Muscle of leg (tissue), 16 donors: ENCODE measurements around the gene ATP8B1. TPM values are rescaled to one million over a fixed set of nuclear protein-coding genes. Genes with fewer than 3 reads are reported as not detected.
"Not testable (repeated sequence)": the region's sequence is repeated elsewhere in the genome, so short reads cannot be mapped to it uniquely, and the experiment has no call there.

Experiments used
- DNase-seq: peaks from one replicate; pipeline ENCODE4 v3.0.0; 2013
- H3K27ac ChIP-seq: one replicate; pipeline ENCODE4 v1.5.1; 2013; ENCODE audit warnings: mild to moderate bottlenecking, low read length, control low read depth
- H3K27me3 ChIP-seq: one replicate; pipeline ENCODE4 v1.6.1; 2013; ENCODE audit warnings: low read length; ENCODE audit not compliant: control insufficient read depth, insufficient read depth
- H3K36me3 ChIP-seq: one replicate; pipeline ENCODE4 v1.6.1; 2013; ENCODE audit warnings: low read length; ENCODE audit not compliant: control insufficient read depth, insufficient read depth
- H3K4me1 ChIP-seq: one replicate; pipeline ENCODE4 v1.6.1; 2013; ENCODE audit warnings: low read length; ENCODE audit not compliant: control insufficient read depth, insufficient read depth
- H3K4me3 ChIP-seq: one replicate; pipeline ENCODE4 v1.5.1; 2013; ENCODE audit warnings: low read length, control low read depth
- H3K9me3 ChIP-seq: replicated peaks from 2 replicates; pipeline ENCODE4 v1.6.1; 2013; ENCODE audit warnings: low read depth, low read length; ENCODE audit not compliant: control insufficient read depth
- WGBS: methylation state at CpG from one replicate; pipeline ENCODE4 v1.1.5; 2013; ENCODE audit warnings: missing lambda C conversion rate; ENCODE audit not compliant: insufficient coverage; 5-methylcytosine and 5-hydroxymethylcytosine counted together
- long read RNA-seq, 11 donors: transcript quantifications; one replicate each; lab custom pipeline, GENCODE V29; 2026
- polyA plus RNA-seq, 8 donors: library from polyadenylated mRNA; unstranded; fragments of 120-200 nt; gene quantifications; one replicate each; pipeline versions ENCODE4 v1.2.1 to v1.2.3, GENCODE V29; 2013; ENCODE audit warnings: inconsistent platforms in 1 of 8, low replicate concordance in 1 of 8; ENCODE audit not compliant: insufficient read length in 8 of 8, insufficient read depth in 1 of 8
- total RNA-seq: library from RNA; stranded (reverse); fragments of 120-200 nt; gene quantifications from one replicate; pipeline ENCODE4 v1.2.4, GENCODE V29; 2013

The ATP8B1 gene
- total RNA-seq: 5.2 TPM
- 1 to 10 TPM; 2.8 to 5.7 (median 4.2) TPM for polyA plus RNA-seq
- long read RNA-seq, donor 1: 0 reads
- long read RNA-seq, donor 2: 0 reads
- long read RNA-seq, donor 3: 0 reads
- long read RNA-seq, donor 4: 0 reads
- long read RNA-seq, donor 5: 0 reads
- long read RNA-seq, donor 6: 0 reads
- long read RNA-seq, donor 7: 0 reads
- long read RNA-seq, donor 8: 0 reads
- long read RNA-seq, donor 9: 0 reads
- long read RNA-seq, donor 10: 0 reads
- long read RNA-seq, donor 11: 0 reads

GRCh38 chr18:57803103-57803969 lies at the start of gene ATP8B1:
TSS of gene ATP8B1 (minus strand) at chr18:57803315. CDS start at chr18:57731807, 71,508 bp downstream.
- H3K36me3 ChIP-seq: no peaks in the 10 kb centered on the region
- DNase-seq: peak; percentile 70
- peak within 1 kb of the TSS; percentile 56 for H3K4me3 ChIP-seq
- peak within 1 kb of the TSS; percentile 51 for H3K27ac ChIP-seq
- 1% methylated on average over 77 of the region's 77 CpGs for WGBS
- H3K9me3 ChIP-seq: no peaks in the 10 kb centered on the region
- H3K4me1 ChIP-seq: peaks cover 19% of the 10 kb centered on the region
- peaks cover 41% of the 10 kb centered on the region for H3K27me3 ChIP-seq

- no peaks in the 10 kb centered on the region for H3K4me1 ChIP-seq
- no peaks in the 10 kb centered on the region for H3K36me3 ChIP-seq
- no peak overlapping the region for H3K27ac ChIP-seq
- no peaks in the 10 kb centered on the region for H3K9me3 ChIP-seq
- no peak for DNase-seq
- WGBS: 98% methylated on average over 3 of the region's 3 CpGs
- H3K27me3 ChIP-seq: no peaks in the 10 kb centered on the region
- no peak overlapping the region for H3K4me3 ChIP-seq
These were observed 46.9 kb upstream of the ATP8B1 start for GRCh38 chr18:57850063-57850462.

DNA sequence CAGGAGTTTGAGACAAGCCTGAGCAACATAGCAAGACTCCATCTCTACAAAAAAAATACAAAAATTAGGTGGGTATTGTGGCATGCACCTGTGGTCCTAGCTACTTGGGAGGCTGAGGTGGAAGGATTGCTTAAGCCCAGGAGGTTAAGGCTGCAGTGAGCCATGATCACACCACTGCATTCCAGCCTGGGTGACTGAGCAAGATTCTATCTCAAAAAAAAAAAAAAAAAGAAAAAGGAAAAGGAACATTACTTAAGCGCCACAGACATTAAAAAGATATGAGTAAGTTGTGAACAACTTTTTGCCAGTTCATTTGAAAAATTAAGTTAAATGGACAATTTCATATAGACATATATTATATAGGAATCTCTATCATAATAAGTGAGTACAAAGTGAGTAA lies 45.3 kb upstream of the ATP8B1 start:
- no CpG with 5 or more reads among the region's 1 CpG for WGBS
- H3K4me1 ChIP-seq, H3K27me3 ChIP-seq, H3K4me3 ChIP-seq, H3K27ac ChIP-seq, DNase-seq, H3K36me3 ChIP-seq, H3K9me3 ChIP-seq: not testable (repeated sequence)

GRCh38 chr18:57847431-57847830 lies 44.3 kb upstream of the ATP8B1 start:
- H3K4me3 ChIP-seq, H3K36me3 ChIP-seq, H3K4me1 ChIP-seq, H3K27ac ChIP-seq, DNase-seq, H3K9me3 ChIP-seq, H3K27me3 ChIP-seq: not testable (repeated sequence)
- WGBS: no CpG with 5 or more reads among the region's 2 CpGs

DNA sequence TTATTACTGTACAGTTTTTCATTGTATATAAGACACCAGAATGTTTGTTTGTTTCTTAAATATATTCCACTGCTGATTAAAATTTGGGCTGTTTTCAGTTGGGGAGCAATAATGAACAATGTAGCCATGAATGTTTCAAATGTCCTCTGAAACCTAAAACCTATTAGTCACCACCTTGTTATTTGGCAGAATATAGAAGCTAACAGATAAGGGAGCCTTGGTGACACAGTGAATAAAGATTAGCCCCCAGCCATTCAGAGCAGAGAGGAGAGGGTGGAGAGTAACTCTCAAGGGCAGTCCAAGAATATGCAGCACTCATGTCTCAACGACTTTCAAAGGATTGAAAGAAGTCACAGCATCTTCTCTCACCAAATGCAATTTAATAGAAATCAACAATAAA lies 43.1 kb upstream of the ATP8B1 start:
- H3K4me1 ChIP-seq: no peaks in the 10 kb centered on the region
- no peaks in the 10 kb centered on the region for H3K36me3 ChIP-seq
- no peak overlapping the region for H3K4me3 ChIP-seq
- no CpG with 5 or more reads among the region's 1 CpG for WGBS
- DNase-seq: no peak
- H3K27me3 ChIP-seq: no peaks in the 10 kb centered on the region
- no peak overlapping the region for H3K27ac ChIP-seq
- H3K9me3 ChIP-seq: no peaks in the 10 kb centered on the region

DNA sequence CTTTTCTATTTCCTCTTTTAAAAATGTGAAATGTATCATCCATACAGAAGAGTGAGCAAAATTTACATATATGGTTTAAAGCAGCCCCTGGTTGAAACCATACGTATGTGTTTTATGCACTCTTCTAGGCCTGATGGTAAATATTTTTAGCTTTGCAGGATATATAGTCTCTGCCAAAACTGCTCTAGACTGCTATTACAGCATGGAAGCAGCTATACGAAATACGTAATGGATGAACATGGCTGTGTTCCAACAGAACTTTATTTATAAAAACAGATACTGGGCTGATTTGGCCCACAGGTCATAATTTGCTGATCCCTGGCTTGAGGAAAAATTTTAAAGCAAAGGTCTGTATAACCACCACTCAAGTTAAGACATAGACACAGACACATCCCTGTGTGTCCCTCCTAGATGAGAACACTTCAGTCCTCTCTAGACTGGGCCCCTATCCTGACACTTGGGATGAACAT lies 42.5 kb upstream of the ATP8B1 start:
- Histone ChIP-seq H3K9me3 (no peaks in the 10 kb centered on the region), H3K4me1 (no peaks in the 10 kb centered on the region), H3K27ac (no peak overlapping the region), H3K27me3 (no peaks in the 10 kb centered on the region), H3K4me3 (no peak overlapping the region), H3K36me3 (no peaks in the 10 kb centered on the region)
- no CpG with 5 or more reads among the region's 3 CpGs for WGBS
- peak; percentile 50 for DNase-seq

DNA sequence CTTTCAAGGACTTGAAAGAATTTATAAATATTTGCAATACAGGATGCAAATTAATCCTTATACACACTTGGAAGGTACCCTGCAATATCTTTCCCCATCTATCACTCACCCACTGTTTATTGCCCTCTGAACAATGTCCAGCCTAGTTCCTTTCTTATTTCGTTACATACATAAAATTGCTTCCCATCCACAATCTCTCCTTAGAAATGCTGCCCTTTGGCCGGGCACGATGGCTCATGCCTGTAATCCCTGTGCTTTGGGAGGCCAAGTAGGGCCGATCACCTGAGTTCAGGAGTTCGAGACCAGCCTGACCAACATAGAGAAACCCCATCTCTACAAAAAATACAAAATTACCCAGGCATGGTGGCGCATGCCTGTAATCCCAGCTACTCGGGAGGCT lies 41.2 kb upstream of the ATP8B1 start:
- no peaks in the 10 kb centered on the region for H3K4me1 ChIP-seq
- WGBS: 88% methylated on average over 2 of the region's 7 CpGs
- no peak overlapping the region for H3K4me3 ChIP-seq
- no peaks in the 10 kb centered on the region for H3K27me3 ChIP-seq
- H3K36me3 ChIP-seq: no peaks in the 10 kb centered on the region
- H3K27ac ChIP-seq: no peak overlapping the region
- H3K9me3 ChIP-seq: no peaks in the 10 kb centered on the region
- DNase-seq: no peak

GRCh38 chr18:57843386-57843785 lies 40.3 kb upstream of the ATP8B1 start:
- DNase-seq: no peak

DNA sequence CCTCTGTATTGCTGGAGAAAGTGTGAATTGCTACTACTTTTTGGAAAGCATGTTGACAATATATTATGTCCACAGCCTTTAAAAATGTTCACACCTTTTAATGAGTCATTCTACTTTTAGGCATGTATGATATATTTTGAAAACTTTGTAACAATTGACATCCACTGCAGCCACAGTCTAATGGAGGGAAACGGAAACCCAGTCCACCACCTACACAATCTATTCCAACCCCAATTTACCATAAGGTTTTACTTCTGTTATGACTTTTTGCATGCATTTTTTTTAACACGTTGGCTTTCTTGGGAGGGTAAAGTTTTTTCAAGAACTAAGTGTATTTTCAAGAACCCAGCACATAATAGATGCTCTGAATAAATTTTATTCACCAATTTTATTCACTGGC lies 38.5 kb upstream of the ATP8B1 start:
- Histone ChIP-seq H3K4me1 (no peaks in the 10 kb centered on the region), H3K27ac (no peak overlapping the region), H3K9me3 (no peaks in the 10 kb centered on the region), H3K36me3 (no peaks in the 10 kb centered on the region), H3K4me3 (no peak overlapping the region), H3K27me3 (no peaks in the 10 kb centered on the region)
- no peak for DNase-seq
- no CpG with 5 or more reads among the region's 2 CpGs for WGBS

More at GRCh38 chr18:57843386-57843785, 40.3 kb upstream of the ATP8B1 start:
- no peak overlapping the region for H3K4me3 ChIP-seq
- H3K9me3 ChIP-seq: no peaks in the 10 kb centered on the region
- no peak overlapping the region for H3K27ac ChIP-seq
- WGBS: 83% methylated on average over 5 of the region's 5 CpGs
- no peaks in the 10 kb centered on the region for H3K4me1 ChIP-seq
- H3K27me3 ChIP-seq: no peaks in the 10 kb centered on the region
- H3K36me3 ChIP-seq: no peaks in the 10 kb centered on the region

GRCh38 chr18:57839942-57840381 lies 36.8 kb upstream of the ATP8B1 start:
- no peak for DNase-seq
- Histone ChIP-seq H3K27ac (no peak overlapping the region), H3K9me3 (no peaks in the 10 kb centered on the region), H3K4me3 (no peak overlapping the region), H3K27me3 (no peaks in the 10 kb centered on the region), H3K4me1 (no peaks in the 10 kb centered on the region), H3K36me3 (no peaks in the 10 kb centered on the region)
- WGBS: 61% methylated on average over 3 of the region's 6 CpGs
